Activated CD8-positive, alpha-beta memory T cell treated with anti-CD3 and anti-CD28 coated beads for 48 hours (primary cell): ENCODE data around the gene CIDEA.
"Not testable (repeated sequence)": the region's sequence is repeated elsewhere in the genome, so short reads cannot be mapped to it uniquely, and the experiment has no call there.

Source experiments
- DNase-seq, 3 experiments: peaks; one replicate each; pipeline ENCODE4 v3.0.0-alpha.2; 2020; ENCODE audit warnings: low read depth in 2 of 3, low spot score in 2 of 3

CIDEA gene

GRCh38 chr18:12238826-12239225 lies 15.3 kb upstream of the CIDEA start:
- DNase-seq, result no peak

- DNase-seq, result no peak
Measured at GRCh38 chr18:12239431-12239830, 14.7 kb upstream of the CIDEA start.

GRCh38 chr18:12242658-12243260 lies 11.4 kb upstream of the CIDEA start:
- DNase-seq, result no peak

GRCh38 chr18:12243272-12243671 lies 10.9 kb upstream of the CIDEA start:
- not testable (repeated sequence) for DNase-seq

GRCh38 chr18:12245793-12246135 lies 8.4 kb upstream of the CIDEA start:
- DNase-seq, result no peak

GRCh38 chr18:12246849-12247808 lies 7.0 kb upstream of the CIDEA start:
- no peak for DNase-seq

GRCh38 chr18:12247946-12248345 lies 6.2 kb upstream of the CIDEA start:
- no peak for DNase-seq

- DNase-seq, result no peak
Measured at GRCh38 chr18:12248926-12249720, 5.0 kb upstream of the CIDEA start.

GRCh38 chr18:12251311-12251710 lies 2.9 kb upstream of the CIDEA start:
- no peak for DNase-seq

- no peak for DNase-seq
Measured at GRCh38 chr18:12252061-12252460, 2.1 kb upstream of the CIDEA start.

GRCh38 chr18:12253027-12253426 lies 1.1 kb upstream of the CIDEA start:
- DNase-seq, result no peak

- DNase-seq, result no peak
Measured at GRCh38 chr18:12253663-12254135, 462 bp upstream of the CIDEA start.

GRCh38 chr18:12254820-12255511 lies 805 bp downstream of the CIDEA start:
- no peak for DNase-seq

- DNase-seq, result no peak
Measured at GRCh38 chr18:12255626-12256026, 1.5 kb downstream of the CIDEA start.

- no peak for DNase-seq
Measured at GRCh38 chr18:12256951-12257350, 2.8 kb downstream of the CIDEA start.

GRCh38 chr18:12257996-12258718 lies 4.0 kb downstream of the CIDEA start:
- no peak for DNase-seq

GRCh38 chr18:12258719-12259705 lies 4.9 kb downstream of the CIDEA start:
- no peak for DNase-seq

GRCh38 chr18:12262748-12263147 lies 8.6 kb downstream of the CIDEA start:
- no peak for DNase-seq

GRCh38 chr18:12264864-12265263 lies 10.7 kb downstream of the CIDEA start:
- DNase-seq, result no peak
